Measurements from ENCODE around the gene NLRP4. TPM values are rescaled to one million over a fixed set of nuclear protein-coding genes. Genes with fewer than 3 reads are reported as not detected.

The NLRP4 gene
- total and polyA plus RNA-seq, 2 experiments from 2014 or later = not detected

- Mint-ChIP-seq H3K9me3 (peaks cover 72% of the 10 kb centered on the region), H3K4me1 (no peaks in the 10 kb centered on the region), H3K4me3 (no peak within 1 kb of the TSS), H3K27ac (no peak within 1 kb of the TSS), H3K27me3 (ENCODE audit: insufficient read depth, low read depth, poor library complexity) (peaks cover 4% of the 10 kb centered on the region), H3K36me3 (ENCODE audit: low read depth) (peaks cover 26% of the 10 kb centered on the region)
- Histone ChIP-seq H3K27ac (ENCODE audit: low read depth) (no peak within 1 kb of the TSS), H3K27me3 (ENCODE audit: insufficient read depth) (no peaks in the 10 kb centered on the region), H3K4me1 (ENCODE audit: insufficient read depth) (no peaks in the 10 kb centered on the region), H4K20me1 (replicated peaks; ENCODE audit: insufficient read depth) (no peaks in the 10 kb centered on the region), H3K9me2 (ENCODE audit: insufficient read depth) (no peaks in the 10 kb centered on the region), H3K36me3 (ENCODE audit: insufficient read depth) (peaks cover 4% of the 10 kb centered on the region), H3K4me3 (no peak within 1 kb of the TSS), H3K4me2 (no peak within 1 kb of the TSS), H2AFZ (no peak within 1 kb of the TSS), H3K79me2 (replicated peaks; ENCODE audit: insufficient read depth) (no peaks in the 10 kb centered on the region), H3F3A (replicated peaks; ENCODE audit: low read depth) (no peaks in the 10 kb centered on the region)
- ATAC-seq (no peak), DNase-seq (ENCODE audit: low spot score) (no peak)
- TF ChIP-seq ETS1 (IDR thresholded peaks at IDR 0.05) (no peak), EZH2 (IDR thresholded peaks at IDR 0.05; ENCODE audit: low read depth, unreplicated experiment) (no peak), EZH2phosphoT487 (IDR thresholded peaks at IDR 0.05; ENCODE audit: unreplicated experiment) (no peak), CREB1 (CRISPR knock-in tag; IDR thresholded peaks at IDR 0.05; ENCODE audit: low read depth) (no peak), ZNF331 (CRISPR knock-in tag; IDR thresholded peaks at IDR 0.05; ENCODE audit: low read depth) (no peak), NANOG (IDR thresholded peaks at IDR 0.05; ENCODE audit: borderline replicate concordance) (no peak), REST (IDR thresholded peaks at IDR 0.05; ENCODE audit: unreplicated experiment) (no peak), STAT1 (IDR thresholded peaks at IDR 0.05; ENCODE audit: unreplicated experiment) (no peak), POLR2AphosphoS5 (IDR thresholded peaks at IDR 0.05; ENCODE audit: low read depth) (no peak), ZNF462 (CRISPR knock-in tag; IDR thresholded peaks at IDR 0.05) (no peak), JUNB (IDR thresholded peaks at IDR 0.05; ENCODE audit: unreplicated experiment) (no peak), ZNF114 (CRISPR knock-in tag; IDR thresholded peaks at IDR 0.05) (no peak), CTCF (conservative IDR thresholded peaks at IDR 0.05; ENCODE audit: low read depth in 2 of 2) (no peak)
Observed at GRCh38 chr19:55831846-55832245, 4.5 kb upstream of the NLRP4 start, which contains the start of gene NLRP11. TSS of gene NLRP11 (minus strand) at chr19:55831999. CDS start at chr19:55818174, 13,825 bp downstream.

Data from GM23338 (cell line).